ENCODE measurements around the gene CD2AP.

DNA sequence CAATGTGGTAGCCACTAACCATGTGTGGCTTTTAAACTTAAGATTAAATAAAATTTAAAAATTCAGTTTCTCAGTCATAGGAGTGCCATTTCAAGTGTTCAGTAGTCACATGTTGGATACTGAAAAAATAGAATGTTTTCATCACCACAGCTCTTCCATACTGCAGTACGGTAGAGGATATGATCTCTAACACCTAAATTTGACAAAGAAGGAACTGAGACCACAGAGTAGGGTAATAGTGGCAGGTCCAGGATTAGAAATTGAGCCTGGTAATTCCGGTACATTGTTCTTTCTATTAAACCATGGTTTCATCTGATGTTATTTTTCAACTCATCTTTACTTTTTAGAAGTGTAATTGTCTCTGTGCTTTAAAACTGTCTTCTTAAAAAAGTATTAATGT lies 104.0 kb downstream of the CD2AP start:
- TF ChIP-seq, protein P1, sequence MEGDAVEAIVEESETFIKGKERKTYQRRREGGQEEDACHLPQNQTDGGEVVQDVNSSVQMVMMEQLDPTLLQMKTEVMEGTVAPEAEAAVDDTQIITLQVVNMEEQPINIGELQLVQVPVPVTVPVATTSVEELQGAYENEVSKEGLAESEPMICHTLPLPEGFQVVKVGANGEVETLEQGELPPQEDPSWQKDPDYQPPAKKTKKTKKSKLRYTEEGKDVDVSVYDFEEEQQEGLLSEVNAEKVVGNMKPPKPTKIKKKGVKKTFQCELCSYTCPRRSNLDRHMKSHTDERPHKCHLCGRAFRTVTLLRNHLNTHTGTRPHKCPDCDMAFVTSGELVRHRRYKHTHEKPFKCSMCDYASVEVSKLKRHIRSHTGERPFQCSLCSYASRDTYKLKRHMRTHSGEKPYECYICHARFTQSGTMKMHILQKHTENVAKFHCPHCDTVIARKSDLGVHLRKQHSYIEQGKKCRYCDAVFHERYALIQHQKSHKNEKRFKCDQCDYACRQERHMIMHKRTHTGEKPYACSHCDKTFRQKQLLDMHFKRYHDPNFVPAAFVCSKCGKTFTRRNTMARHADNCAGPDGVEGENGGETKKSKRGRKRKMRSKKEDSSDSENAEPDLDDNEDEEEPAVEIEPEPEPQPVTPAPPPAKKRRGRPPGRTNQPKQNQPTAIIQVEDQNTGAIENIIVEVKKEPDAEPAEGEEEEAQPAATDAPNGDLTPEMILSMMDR (IDR thresholded peaks at IDR 0.05): no peak
- TF ChIP-seq POLR2A (IDR thresholded peaks at IDR 0.05): no peak
